GM18502 (cell line): ENCODE data around the gene MNX1.

Experiments used
- ATAC-seq: cut with Tn5 transposase; IDR thresholded peaks from one replicate; pipeline ENCODE4 v1.9.1; 2021; ENCODE audit warnings: mild to moderate bottlenecking; ENCODE audit not compliant: unreplicated experiment, poor library complexity

MNX1 gene

DNA sequence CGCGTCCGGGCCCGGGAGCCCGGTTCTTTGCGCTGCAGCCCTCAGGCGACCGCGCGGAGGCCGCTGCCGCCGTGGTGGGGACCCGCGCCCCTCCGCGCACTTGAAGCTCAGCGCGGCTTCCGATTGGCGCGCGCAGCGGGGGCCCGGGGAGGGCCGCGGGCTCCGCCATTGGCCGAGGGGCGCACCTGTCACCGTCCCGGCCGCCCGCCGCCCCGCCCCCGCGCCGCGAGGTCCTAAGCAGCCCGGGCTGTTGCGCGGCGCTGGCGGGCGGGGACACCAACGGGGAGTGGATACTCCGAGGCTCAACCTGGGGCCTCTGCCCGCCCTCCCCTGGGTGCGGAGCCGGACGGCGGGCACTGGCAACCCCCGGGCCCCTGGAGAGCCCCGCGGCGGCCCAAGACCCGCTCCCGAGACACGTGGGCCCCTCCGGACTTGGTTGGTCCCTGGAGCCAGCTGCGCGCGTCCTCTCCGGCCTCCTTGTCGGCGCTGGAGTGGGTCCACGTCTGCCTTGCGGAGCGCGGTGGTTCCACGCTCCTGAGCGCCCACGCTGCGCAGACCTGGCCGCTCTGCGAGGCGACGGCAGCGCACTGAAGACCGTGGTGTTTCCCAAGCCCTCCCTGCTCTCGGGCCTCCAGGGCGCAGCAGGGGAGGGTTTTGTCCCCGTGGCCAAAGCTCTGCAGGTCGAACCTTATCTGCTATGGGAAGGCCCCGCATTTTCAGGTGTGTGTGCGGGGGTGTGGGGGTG lies at the start of gene MNX1:
Gene MNX1, minus strand, starts transcription at position 76 of the 745 bp plus-strand sequence. CDS start 313 bp downstream, outside the sequence.
- ATAC-seq = peak; percentile 91

DNA sequence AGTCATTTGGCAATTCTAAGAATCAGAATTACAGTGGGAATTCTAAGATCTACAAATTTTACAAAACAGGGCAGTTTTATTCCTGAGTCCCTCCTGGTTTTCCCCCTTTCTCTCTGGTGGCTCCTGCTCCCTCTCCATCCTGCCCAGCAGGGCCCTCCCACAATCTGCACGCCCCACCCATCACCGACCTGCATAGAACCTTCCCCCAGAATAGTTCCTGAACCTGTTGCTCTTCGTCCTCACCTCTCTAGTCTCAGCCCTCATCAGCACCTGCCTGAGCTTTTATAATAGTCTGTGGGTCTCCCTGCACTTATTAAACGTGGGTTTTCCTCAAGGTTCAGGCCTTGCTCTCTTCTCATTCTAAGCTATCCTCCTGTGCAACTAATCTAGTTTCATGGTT lies 49.1 kb upstream of the MNX1 start:
- ATAC-seq = no peak

- ATAC-seq = no peak
Observed at GRCh38 chr7:157058701-157059100, 48.2 kb upstream of the MNX1 start.

GRCh38 chr7:157058068-157058467 lies 47.6 kb upstream of the MNX1 start:
- ATAC-seq = no peak

DNA sequence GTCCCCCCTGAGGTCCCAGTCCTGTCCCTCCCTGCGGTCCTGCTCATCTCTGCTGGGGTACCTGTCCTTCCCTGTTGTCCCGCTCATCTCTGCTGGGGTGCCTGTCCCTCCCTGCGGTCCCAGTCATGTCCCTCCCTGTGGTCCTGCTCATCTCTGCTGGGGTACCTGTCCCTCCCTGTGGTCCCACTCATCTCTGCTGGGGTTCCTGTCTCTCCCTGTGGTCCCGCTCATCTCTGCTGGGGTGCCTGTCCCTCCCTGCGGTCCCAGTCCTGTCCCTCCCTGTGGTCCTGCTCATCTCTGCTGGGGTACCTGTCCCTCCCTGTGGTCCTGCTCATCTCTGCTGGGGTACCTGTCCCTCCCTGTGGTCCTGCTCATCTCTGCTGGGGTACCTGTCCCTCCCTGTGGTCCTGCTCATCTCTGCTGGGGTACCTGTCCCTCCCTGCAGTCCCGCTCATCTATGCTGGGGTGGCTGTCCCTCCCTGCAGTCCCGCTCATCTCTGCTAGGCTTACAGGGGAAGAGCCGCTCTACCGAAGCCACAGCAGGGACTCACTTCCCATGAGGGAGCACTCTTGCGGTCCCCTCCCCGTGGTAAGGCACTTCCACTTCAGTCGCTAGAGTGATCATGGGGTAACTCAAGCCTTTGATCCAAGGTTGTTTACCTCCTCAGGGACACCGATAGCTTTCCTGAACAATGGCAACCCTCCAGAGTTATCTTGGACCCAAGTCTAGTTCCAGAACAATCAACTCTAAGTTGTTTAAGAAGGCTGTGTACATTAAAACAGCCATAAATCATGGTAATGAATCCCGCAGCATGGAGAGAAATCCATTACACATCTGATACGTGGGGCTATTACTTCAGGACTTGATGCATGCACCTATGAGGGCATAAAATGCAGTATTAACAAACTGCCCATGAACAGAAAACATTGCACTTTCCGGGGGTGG lies 46.8 kb upstream of the MNX1 start:
- ATAC-seq = no peak

GRCh38 chr7:157056246-157056645 lies 45.8 kb upstream of the MNX1 start:
- no peak for ATAC-seq

- ATAC-seq = no peak
Observed at GRCh38 chr7:157054927-157055326, 44.5 kb upstream of the MNX1 start.

DNA sequence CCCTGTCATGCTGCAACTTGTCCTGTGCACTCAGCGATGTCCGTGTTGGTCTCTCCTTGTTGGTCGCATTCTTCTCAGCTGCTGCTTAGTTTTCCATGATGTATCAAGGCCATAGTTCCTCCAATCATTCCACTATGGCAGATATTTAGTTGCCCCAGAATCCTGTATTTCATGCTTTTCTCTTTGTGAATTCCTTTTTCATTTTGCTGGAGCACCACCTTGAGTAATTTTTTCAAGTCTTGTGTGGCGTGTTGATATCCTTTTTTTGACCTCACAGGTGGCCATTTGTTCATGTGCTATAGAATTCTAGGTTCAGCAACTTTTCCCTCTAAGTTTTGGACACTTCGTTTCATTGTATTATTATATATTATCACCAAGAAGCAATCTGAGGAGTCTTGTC lies 42.7 kb upstream of the MNX1 start:
- ATAC-seq = no peak

- ATAC-seq = no peak
Observed at GRCh38 chr7:157047148-157047547, 36.7 kb upstream of the MNX1 start.

DNA sequence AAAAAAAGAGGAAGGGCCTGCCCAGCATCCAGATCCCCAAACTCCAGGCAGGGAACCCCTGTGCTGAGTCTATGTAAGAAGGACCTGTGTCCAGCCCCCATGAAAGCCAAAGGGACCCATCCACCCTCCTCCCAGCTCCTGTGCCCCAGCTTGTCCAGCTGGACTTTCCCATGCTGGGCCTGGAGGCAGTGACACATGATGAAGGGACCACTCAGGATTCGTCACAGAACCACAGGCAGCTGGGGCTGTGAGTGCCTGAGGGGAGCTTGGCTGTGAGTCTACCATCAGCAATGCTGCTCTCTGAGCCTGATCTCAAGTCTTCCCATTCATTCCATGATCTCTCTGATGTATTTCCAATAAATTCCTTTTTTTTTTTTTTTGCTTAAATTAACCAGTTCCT lies 36.2 kb upstream of the MNX1 start:
- ATAC-seq = no peak

DNA sequence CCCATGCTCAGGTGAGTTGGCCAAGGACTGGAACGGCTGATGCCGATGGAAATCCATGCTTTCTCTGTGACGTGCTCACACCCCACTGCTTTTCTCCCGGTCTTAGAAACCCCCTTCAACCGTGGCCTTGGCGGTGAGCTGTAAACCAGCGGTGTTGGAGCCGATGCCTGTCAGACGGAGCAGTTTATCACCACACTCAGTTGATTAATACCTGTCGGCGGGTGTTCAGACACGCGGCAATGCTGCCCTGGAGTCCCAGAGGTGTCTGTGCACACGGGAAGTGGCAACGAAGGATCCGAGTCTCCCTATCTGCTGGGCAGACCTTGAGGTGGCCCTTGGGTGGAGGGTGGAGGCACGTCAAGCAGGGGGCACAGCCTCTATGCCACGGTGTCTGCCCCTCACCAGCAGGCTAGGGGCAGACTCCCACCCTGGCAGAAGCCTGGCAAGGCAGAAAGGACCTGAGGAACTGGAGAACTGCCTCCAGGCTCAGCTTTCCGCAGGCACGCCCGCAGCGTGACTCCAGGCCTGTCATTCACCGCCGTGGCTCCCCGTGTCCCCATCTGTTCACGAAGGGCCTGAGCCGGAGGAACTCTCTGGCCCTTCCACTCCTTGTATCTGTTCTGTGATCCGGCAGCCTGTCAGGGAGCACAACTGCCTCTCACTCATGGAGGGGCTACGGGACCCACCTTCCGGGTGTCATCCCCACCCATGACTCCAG lies 34.6 kb upstream of the MNX1 start:
- ATAC-seq = no peak

DNA sequence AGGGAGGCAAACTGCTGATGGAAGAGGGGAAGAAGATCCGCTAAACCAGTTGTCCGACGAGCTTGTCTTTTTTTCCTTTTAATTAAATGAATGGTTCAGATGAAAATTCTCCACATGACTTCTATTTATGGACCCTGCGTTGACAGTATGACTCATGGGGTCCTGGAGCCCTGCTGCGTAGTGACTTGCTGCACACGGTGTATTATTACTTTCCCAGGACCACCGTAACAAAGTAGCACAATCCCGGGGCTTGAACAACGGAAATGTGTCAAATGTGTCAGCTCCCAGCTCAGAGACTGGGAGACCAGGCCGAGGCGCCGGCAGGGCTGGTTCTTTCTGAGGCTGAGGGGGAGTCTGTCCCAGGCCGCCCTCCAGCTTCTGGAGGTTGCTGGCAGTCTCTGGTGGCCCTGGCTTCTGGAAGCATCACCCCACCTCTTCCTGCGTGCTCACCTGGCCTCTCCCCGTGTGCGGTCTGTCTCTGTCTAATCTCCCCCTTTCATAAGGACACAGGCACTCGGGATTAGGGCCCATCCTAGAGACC lies 33.8 kb upstream of the MNX1 start:
- ATAC-seq = no peak

DNA sequence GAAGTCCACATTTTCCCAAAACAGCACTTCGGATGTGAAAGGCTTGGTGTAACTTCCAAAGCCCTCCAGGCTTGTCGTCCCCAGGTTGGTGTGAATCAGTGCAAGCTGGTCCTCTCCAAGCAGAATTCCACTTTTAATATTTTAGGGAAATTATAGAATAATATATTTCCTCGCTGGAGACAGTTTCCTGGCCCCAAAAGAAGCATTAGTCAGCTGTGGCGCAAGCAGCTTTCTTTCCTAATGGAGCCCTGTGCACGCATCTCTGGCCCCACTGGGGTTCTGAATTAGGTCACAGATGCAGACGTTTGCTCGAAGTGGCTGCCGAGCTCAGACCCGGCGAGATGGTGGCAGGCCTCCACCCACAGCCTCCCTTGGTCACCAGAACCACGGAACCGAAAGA lies 33.3 kb upstream of the MNX1 start:
- ATAC-seq = no peak

DNA sequence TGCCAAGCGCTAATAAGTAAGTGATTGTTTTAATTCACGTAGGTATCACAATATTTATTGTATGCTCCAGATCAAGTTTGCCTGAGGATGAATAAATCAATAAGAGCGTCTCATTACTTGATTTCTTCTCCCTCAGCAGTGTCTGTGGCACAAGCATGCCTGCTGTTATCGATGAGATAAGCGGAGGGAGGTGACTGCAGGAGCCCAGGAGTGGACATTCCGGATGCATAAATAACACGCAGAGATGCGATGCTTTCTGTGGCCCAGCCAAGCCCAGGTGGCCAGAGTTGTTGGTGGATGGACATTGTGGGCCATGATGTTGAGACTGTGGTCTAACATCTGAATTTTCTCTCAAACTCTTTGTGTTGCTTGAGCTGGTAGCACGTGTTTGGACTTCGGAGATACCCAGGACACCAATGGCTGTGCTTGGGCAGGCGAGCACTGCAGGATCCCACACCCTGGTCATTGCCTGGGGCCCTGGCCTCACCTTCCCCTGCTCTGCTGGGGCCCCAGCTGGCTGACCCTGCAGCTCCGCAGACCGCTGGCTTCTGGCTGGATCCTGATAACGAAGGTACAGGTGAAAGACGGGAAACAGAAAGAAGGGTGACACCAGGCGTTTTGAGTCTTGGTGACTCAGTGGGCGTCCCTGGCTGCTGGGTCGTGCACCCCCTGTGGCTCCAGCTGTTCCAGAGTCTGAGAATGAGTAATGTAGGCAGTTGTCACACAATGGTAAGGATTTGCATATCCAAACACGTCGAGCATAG lies 31.2 kb upstream of the MNX1 start:
- ATAC-seq = no peak

GRCh38 chr7:157041004-157041403 lies 30.5 kb upstream of the MNX1 start:
- no peak for ATAC-seq

DNA sequence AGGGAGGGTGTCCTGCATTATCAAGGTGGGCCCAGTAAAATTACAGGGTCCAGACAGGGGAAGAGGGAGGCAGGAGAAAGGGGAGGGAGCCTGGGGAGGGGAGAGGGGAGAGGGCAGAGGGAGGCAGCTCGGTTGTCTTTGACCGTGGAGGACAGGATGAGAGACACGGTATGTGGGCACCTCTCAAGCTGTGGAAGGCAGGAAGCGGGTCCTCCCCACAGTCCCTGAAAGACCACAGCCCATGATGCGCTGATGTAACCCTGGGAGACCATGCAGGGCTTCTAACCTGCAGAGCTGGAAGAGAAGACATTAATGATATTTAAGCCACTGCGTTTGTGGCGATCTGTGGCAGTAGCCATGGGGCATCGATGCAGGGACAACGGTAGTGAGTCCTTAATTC lies 27.2 kb upstream of the MNX1 start:
- no peak for ATAC-seq

GRCh38 chr7:157037028-157037427 lies 26.6 kb upstream of the MNX1 start:
- ATAC-seq = no peak

DNA sequence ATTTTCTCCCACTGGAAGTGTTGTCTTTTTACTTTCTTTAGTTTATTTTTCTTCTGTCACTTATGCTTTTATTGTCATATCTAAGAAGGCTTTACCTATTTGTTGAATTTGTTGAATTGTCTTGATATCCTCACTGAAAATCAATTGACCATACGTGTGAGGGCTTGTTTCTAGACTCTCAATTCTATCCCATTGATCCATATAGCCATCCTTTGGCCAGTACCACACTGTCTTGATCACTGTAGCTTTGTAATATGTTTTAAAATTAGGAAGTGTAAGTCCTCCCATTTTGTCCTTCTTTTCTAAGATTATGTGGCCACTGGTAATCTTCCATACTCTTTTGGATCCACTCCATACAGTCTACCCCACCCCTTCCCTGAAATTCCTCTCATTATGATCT lies 25.5 kb upstream of the MNX1 start:
- no peak for ATAC-seq

- ATAC-seq = no peak
Observed at GRCh38 chr7:157035302-157035701, 24.8 kb upstream of the MNX1 start.
